ENCODE results near the gene UBFD1.
A peak's percentile ranks its signal among the peaks of the same experiment; 100 is the strongest.
"Not testable (repeated sequence)": the region's sequence is repeated elsewhere in the genome, so short reads cannot be mapped to it uniquely, and the experiment has no call there.

UBFD1 gene

DNA sequence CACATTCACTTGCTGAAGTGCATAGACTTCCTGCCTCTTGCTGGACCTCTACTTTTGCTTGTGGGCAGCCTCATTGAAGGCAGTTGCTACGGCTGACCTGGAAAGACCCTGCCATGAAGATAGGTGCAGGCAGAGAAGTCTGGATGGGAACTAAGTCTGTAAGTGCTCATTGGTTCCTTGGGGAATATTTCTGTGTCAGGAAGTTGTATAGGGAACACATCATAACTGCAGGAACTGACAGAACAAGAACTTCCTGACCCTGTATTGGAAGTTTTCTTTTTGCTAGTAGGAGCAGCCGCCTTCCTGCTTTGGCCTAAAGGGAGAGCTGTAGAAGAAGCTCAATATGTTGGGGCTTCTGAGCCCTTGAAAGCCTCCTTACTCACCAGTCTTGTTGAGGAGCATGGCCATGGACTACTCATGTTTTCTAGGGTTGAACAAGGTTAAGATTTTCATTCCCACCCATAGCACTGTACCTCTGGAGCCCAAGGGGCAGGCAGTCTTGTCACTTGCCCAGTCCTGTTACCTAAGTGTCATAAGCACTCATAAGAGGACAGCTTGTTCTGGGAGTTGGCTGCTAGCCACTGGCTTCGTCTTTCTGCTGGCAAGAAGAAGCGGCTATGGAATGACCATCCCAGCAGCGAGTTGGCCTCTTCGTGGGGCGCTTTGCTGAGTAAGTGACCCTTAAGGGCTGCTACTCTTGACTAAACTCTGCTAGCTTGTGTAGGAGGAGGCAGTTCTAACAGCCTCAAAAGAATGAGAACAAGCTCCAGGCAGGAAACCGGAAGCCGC, 7.2 kb downstream of the UBFD1 start:
- peaks cover 18% of the 10 kb centered on the region for H3K4me1 Mint-ChIP-seq (ENCODE audit: low read depth)
- no peaks in the 10 kb centered on the region for H3K27me3 Mint-ChIP-seq
- intact Hi-C loops (cut with micrococcal nuclease), result no loop called here
- no peak overlapping the region for H3K27ac Mint-ChIP-seq
- peaks cover 93% of the 10 kb centered on the region for H3K36me3 Mint-ChIP-seq (ENCODE audit: low read depth)
- H3K4me3 Mint-ChIP-seq, result no peak overlapping the region
- H3K9me3 Mint-ChIP-seq, result no peaks in the 10 kb centered on the region

DNA sequence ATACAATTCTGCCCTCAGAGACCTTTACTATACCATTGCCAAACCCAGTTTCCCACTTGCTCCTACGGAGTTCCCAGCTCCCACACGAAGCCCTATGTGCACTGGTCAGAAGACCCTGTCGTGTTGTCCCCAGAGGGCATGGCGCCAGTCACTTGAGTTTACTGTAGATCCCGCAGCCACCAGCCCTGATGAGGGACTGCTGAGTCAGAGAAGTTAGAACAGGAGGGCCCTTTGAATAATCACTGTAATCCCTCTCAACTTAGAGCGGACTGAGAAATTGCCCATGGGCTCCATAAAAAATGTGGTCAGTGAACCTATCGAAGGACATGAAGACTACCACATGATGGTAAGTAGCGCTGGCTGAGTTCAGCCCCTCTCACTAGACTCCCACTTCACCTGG, 9.2 kb downstream of the UBFD1 start:
- Mint-ChIP-seq H3K4me1 (ENCODE audit: low read depth) (peaks cover 32% of the 10 kb centered on the region), H3K27ac (no peak overlapping the region), H3K36me3 (ENCODE audit: low read depth) (peaks cover 90% of the 10 kb centered on the region), H3K4me3 (no peak overlapping the region), H3K27me3 (no peaks in the 10 kb centered on the region), H3K9me3 (no peaks in the 10 kb centered on the region)
- intact Hi-C loops (cut with micrococcal nuclease), result no loop called here

DNA sequence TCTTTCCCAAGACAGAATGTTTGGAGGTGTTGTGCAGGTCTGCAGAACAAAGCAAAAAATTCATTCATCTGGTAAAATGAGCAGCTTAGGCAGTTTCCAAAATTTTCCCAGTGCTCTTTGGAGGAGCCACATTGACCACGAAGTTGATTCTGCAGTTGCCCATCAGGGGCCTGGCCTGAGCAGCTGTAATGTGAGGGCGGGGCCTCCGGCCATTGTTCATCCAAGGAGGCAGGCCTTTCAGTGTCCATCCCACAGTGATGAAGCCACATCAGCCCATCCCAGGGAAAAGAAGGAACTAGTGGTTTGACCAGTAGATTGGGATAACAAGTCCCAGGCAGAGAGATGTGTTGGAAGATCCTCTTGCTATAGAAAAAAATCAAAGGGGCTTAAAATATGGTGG, 10.1 kb downstream of the UBFD1 start:
- H3K27me3 Mint-ChIP-seq, result no peaks in the 10 kb centered on the region
- no peak overlapping the region for H3K27ac Mint-ChIP-seq
- H3K9me3 Mint-ChIP-seq, result no peaks in the 10 kb centered on the region
- H3K4me1 Mint-ChIP-seq (ENCODE audit: low read depth), result peaks cover 38% of the 10 kb centered on the region
- no peak overlapping the region for H3K4me3 Mint-ChIP-seq
- intact Hi-C loops (cut with micrococcal nuclease), result no loop called here
- peaks cover 90% of the 10 kb centered on the region for H3K36me3 Mint-ChIP-seq (ENCODE audit: low read depth)

- H3K27ac Mint-ChIP-seq, result peak overlapping the region; percentile 56
Observed at GRCh38 chr16:23570992-23571632, 13.6 kb downstream of the UBFD1 start.

GRCh38 chr16:23571895-23572294, 14.4 kb downstream of the UBFD1 start:
- intact Hi-C loops (cut with micrococcal nuclease), result no loop called here
- peaks cover 88% of the 10 kb centered on the region for H3K36me3 Mint-ChIP-seq (ENCODE audit: low read depth)
- H3K4me3 Mint-ChIP-seq, result no peak overlapping the region
- H3K4me1 Mint-ChIP-seq (ENCODE audit: low read depth), result peaks cover 38% of the 10 kb centered on the region
- no peak overlapping the region for H3K27ac Mint-ChIP-seq
- H3K9me3 Mint-ChIP-seq, result no peaks in the 10 kb centered on the region
- H3K27me3 Mint-ChIP-seq, result no peaks in the 10 kb centered on the region

More at GRCh38 chr16:23570992-23571632, 13.6 kb downstream of the UBFD1 start:
- intact Hi-C loops (cut with micrococcal nuclease), result no loop called here
- H3K9me3 Mint-ChIP-seq, result no peaks in the 10 kb centered on the region
- H3K36me3 Mint-ChIP-seq (ENCODE audit: low read depth), result peaks cover 90% of the 10 kb centered on the region
- H3K4me1 Mint-ChIP-seq (ENCODE audit: low read depth), result peaks cover 38% of the 10 kb centered on the region
- H3K4me3 Mint-ChIP-seq, result no peak overlapping the region
- H3K27me3 Mint-ChIP-seq, result no peaks in the 10 kb centered on the region

GRCh38 chr16:23572394-23572793, 14.9 kb downstream of the UBFD1 start:
- Mint-ChIP-seq H3K36me3 (ENCODE audit: low read depth) (peaks cover 88% of the 10 kb centered on the region), H3K27ac (no peak overlapping the region), H3K4me3 (no peak overlapping the region)

DNA sequence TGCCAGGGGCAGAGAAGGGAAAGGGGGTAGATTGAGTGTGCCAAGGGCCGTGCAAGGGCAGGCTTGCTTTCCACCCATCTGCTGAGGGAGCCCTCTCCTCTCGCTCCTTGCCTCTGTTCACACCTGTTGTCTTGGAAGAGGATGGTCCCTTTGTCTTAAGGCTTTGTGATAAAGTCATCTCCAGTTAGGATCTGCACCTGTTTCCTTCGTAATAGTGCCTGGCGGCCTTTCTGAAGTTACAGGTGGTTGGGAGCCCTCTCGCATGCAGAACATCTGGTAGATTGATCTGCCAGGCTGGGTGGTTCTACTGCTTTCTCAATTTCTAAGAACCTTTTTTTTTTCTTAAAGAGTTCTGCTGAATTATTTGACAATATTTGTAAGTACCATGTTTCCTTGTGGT, 16.3 kb downstream of the UBFD1 start:
- H3K4me3 Mint-ChIP-seq, result no peak overlapping the region
- H3K27me3 Mint-ChIP-seq, result no peaks in the 10 kb centered on the region
- peaks cover 44% of the 10 kb centered on the region for H3K4me1 Mint-ChIP-seq (ENCODE audit: low read depth)
- intact Hi-C loops (cut with micrococcal nuclease), result no loop called here
- no peaks in the 10 kb centered on the region for H3K9me3 Mint-ChIP-seq
- H3K27ac Mint-ChIP-seq, result no peak overlapping the region
- H3K36me3 Mint-ChIP-seq (ENCODE audit: low read depth), result peaks cover 76% of the 10 kb centered on the region

More at GRCh38 chr16:23572394-23572793, 14.9 kb downstream of the UBFD1 start:
- H3K27me3 Mint-ChIP-seq, result no peaks in the 10 kb centered on the region
- no peaks in the 10 kb centered on the region for H3K9me3 Mint-ChIP-seq
- intact Hi-C loops (cut with micrococcal nuclease), result no loop called here
- peaks cover 38% of the 10 kb centered on the region for H3K4me1 Mint-ChIP-seq (ENCODE audit: low read depth)

GRCh38 chr16:23575834-23576233, 18.3 kb downstream of the UBFD1 start:
- Mint-ChIP-seq H3K27ac (no peak overlapping the region), H3K4me3 (no peak overlapping the region), H3K36me3 (ENCODE audit: low read depth) (peaks cover 78% of the 10 kb centered on the region), H3K4me1 (ENCODE audit: low read depth) (peaks cover 27% of the 10 kb centered on the region), H3K9me3 (no peaks in the 10 kb centered on the region), H3K27me3 (no peaks in the 10 kb centered on the region)
- intact Hi-C loops (cut with micrococcal nuclease), result no loop called here

- peaks cover 12% of the 10 kb centered on the region for H3K4me1 Mint-ChIP-seq (ENCODE audit: low read depth)
- H3K9me3 Mint-ChIP-seq, result no peaks in the 10 kb centered on the region
- intact Hi-C loops (cut with micrococcal nuclease), result no loop called here
- H3K27ac Mint-ChIP-seq, result no peak overlapping the region
- no peaks in the 10 kb centered on the region for H3K27me3 Mint-ChIP-seq
- H3K4me3 Mint-ChIP-seq, result no peak overlapping the region
- peaks cover 83% of the 10 kb centered on the region for H3K36me3 Mint-ChIP-seq (ENCODE audit: low read depth)
Observed at GRCh38 chr16:23577493-23577892, 20.0 kb downstream of the UBFD1 start.

DNA sequence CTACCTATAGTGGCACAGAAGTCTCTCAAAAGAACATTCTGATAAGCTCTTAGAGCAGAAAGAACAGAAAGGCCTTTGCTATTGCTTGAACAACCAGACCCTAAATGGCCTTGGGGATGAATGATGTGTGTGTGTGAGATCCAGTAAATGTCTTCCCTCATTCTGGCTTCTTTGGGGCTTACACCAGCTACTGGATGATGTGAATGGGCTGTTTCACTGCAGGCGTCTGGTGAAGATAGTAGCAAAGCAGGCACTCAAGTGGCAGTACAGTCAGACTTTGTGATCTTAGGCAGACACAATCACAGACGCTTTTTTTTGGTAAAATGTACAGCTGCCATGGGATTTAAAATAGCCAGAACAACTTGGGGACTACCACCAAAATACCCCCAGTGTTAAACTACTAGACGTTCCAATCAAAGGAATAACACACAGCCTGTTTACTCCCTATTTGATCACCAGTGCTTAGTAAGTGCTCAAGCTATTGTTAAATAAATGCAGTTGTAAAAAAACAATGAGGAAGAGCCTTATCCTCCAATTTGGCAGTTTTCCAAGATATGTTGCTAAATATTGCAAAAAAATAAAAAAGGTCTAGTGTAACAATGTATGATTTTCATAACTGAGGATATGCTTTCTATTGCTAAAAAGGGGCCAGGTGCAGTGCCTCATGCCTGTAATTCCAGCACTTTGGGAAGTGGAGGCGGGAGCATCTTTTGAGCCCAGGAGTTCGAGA, 20.7 kb downstream of the UBFD1 start:
- H3K9me3 Mint-ChIP-seq, result no peaks in the 10 kb centered on the region
- intact Hi-C loops (cut with micrococcal nuclease), result no loop called here
- H3K27ac Mint-ChIP-seq, result no peak overlapping the region
- H3K4me3 Mint-ChIP-seq, result no peak overlapping the region
- H3K27me3 Mint-ChIP-seq, result no peaks in the 10 kb centered on the region
- peaks cover 12% of the 10 kb centered on the region for H3K4me1 Mint-ChIP-seq (ENCODE audit: low read depth)
- peaks cover 83% of the 10 kb centered on the region for H3K36me3 Mint-ChIP-seq (ENCODE audit: low read depth)

DNA sequence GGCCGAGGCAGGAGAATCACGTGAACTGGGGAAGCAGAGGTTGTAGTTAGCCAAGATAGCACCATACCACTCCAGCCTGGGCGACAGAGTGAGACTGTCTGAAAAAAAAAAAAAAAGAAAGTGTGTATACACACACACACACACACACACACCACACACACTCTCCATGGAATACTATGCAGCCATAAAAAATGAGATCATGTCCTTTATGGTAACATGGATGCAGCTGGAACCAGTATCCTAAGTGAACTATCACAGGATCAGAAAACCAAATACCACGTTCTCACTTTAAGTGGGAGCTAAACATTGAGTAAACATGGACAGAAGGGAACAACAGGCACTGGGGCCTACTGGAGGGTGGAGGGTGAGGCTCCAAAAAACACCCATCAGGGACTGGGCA, 21.8 kb downstream of the UBFD1 start:
- intact Hi-C loops (cut with micrococcal nuclease), result no loop called here
- Mint-ChIP-seq H3K27me3 (no peaks in the 10 kb centered on the region), H3K4me1 (ENCODE audit: low read depth) (peaks cover 12% of the 10 kb centered on the region), H3K4me3 (no peak overlapping the region), H3K9me3 (no peaks in the 10 kb centered on the region), H3K36me3 (ENCODE audit: low read depth) (peaks cover 83% of the 10 kb centered on the region), H3K27ac (no peak overlapping the region)

DNA sequence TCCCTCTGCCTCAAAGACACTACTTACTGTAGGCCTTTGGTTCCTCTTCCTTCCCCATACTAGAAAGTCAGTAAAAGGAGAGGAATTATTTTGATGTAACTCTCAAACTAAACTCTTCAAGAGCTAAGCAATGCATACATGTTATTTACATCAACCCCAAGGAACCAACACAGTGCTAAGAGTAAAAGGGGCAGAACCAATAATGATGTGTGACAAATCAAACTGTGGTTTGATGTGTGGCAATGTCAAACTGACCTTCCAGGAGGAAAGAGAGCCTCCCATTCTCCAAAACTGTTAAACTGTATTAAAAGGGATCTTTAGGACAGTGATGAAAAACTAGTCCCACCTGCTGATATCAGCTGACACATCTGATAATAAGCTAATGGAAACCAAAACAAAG, 22.9 kb downstream of the UBFD1 start:
- H3K27ac Mint-ChIP-seq, result no peak overlapping the region
- peaks cover 12% of the 10 kb centered on the region for H3K4me1 Mint-ChIP-seq (ENCODE audit: low read depth)
- no peaks in the 10 kb centered on the region for H3K9me3 Mint-ChIP-seq
- intact Hi-C loops (cut with micrococcal nuclease), result no loop called here
- H3K4me3 Mint-ChIP-seq, result no peak overlapping the region
- H3K27me3 Mint-ChIP-seq, result no peaks in the 10 kb centered on the region
- peaks cover 83% of the 10 kb centered on the region for H3K36me3 Mint-ChIP-seq (ENCODE audit: low read depth)

DNA sequence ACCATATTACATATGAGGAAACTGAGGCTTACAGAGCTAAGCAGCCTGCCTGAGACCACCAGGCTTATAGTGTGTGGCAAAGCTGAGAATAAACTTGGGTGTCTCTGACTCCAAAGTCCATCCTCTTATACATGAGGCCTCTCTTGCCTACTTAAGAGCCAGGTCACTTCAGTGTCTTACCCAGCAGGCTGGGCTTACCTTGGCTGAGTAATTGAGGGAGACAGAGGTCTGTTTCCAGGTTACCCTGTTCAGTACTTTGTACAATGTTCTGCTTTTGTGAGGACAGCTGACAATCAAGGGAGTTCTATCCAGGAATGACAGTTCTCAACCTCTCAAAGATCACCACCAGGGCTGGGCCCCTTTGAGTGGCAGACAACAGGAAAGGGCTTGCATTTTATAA, 24.2 kb downstream of the UBFD1 start:
- peaks cover 84% of the 10 kb centered on the region for H3K36me3 Mint-ChIP-seq (ENCODE audit: low read depth)
- H3K9me3 Mint-ChIP-seq, result no peaks in the 10 kb centered on the region
- H3K4me3 Mint-ChIP-seq, result no peak overlapping the region
- peaks cover 12% of the 10 kb centered on the region for H3K4me1 Mint-ChIP-seq (ENCODE audit: low read depth)
- no peaks in the 10 kb centered on the region for H3K27me3 Mint-ChIP-seq
- intact Hi-C loops (cut with micrococcal nuclease), result no loop called here
- H3K27ac Mint-ChIP-seq, result no peak overlapping the region

DNA sequence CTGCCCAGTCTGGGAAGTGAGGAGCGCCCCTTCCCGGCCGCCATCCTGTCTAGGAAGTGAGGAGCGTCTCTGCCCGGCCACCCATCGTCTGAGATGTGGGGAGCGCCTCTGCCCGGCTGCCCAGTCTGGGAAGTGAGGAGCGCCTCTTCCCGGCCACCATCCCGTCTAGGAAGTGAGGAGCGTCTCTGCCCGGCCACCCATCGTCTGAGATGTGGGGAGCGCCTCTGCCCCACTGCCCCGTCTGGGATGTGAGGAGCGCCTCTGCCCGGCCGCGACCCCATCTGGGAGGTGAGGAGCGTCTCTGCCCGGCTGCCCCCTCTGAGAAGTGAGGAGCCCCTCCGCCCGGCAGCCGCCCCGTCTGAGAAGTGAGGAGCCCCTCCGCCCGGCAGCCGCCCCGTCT, 25.7 kb downstream of the UBFD1 start:
- intact Hi-C loops (cut with micrococcal nuclease); H3K27me3 Mint-ChIP-seq; H3K4me1 Mint-ChIP-seq (ENCODE audit: low read depth); H3K27ac Mint-ChIP-seq; H3K9me3 Mint-ChIP-seq; H3K4me3 Mint-ChIP-seq: not testable (repeated sequence)
- peaks cover 91% of the 10 kb centered on the region for H3K36me3 Mint-ChIP-seq (ENCODE audit: low read depth)
